HG03196 (cell line): ENCODE results near the gene IL20RB.
"Not testable (repeated sequence)": the region's sequence is repeated elsewhere in the genome, so short reads cannot be mapped to it uniquely, and the experiment has no call there.

Experiments used
- ATAC-seq: cut with Tn5 transposase; IDR thresholded peaks from one replicate; pipeline ENCODE4 v1.9.1; 2021; ENCODE audit not compliant: unreplicated experiment

IL20RB gene

DNA sequence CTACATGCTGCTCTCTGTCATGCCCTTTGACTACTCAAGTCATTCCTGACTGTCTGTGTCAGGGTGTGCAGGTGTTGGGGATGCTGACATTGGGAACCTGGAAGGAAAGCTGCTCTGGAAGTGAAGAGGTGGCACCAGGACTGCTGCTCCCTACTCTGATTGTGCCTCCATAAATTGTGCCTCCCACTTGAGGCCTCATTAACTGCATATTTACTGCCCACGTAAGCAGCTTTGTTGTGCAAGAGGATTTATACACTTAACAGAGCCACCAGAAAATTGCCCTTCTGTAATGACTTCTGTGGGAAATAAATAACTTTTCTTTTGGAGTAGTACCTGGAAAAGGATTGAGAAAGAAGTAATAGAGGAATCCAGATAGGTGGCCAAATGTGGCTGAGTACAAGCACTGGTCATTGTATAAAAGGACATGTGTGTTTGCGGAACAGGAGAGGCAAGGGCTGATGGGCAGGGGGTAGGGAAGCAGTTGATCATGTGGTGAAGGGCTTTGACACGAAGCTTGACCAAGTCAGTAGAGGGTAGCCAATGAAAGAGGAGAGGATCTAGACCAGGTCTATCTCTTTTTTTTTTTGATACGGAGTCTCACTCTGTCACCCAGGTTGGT lies 24.8 kb downstream of the IL20RB start:
- ATAC-seq, result no peak

DNA sequence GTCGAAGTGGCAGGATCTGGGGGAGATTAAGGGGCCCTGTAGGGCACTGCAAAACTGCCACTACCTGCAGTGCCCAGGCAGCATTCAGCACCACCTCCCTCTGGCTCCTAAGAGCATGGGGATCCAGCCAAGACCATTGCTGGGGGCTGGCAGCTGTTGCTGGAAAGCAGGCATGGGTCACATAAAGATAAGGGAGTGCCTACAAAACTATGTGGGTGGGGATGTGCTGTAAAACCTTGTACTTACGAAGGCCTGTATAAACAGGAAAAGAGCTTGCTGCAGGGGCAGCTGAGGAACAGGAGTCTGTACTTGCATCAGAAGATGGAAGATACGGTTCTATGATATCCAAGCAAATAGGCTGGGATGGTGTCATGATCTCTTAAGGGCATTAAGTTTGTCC lies 27.1 kb downstream of the IL20RB start:
- no peak for ATAC-seq

DNA sequence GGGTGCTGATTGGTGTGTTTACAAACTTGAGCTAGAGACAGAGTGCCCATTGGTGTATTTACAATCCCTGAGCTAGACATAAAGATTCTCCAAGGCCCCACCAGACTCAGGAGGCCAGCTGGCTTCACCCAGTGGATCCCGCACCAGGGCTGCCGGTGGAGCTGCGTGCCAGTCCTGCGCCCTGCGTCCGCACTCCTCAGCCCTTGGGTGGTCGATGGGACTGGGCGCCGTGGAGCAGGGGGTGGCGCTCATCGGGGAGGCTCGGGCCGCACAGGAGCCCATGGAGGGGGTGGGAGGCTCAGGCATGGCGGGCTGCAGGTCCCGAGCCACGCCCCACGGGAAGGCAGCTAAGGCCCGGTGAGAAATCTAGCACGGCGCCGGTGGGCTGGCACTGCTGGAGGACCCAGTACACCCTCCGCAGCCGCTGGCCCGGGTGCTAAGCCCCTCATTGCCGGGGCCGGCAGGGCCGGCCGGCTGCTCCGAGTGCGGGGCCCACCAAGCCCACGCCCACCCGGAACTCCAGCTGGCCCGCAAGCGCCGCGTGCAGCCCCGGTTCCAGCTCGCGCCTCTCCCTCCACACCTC lies 29.7 kb downstream of the IL20RB start:
- ATAC-seq, result not testable (repeated sequence)

DNA sequence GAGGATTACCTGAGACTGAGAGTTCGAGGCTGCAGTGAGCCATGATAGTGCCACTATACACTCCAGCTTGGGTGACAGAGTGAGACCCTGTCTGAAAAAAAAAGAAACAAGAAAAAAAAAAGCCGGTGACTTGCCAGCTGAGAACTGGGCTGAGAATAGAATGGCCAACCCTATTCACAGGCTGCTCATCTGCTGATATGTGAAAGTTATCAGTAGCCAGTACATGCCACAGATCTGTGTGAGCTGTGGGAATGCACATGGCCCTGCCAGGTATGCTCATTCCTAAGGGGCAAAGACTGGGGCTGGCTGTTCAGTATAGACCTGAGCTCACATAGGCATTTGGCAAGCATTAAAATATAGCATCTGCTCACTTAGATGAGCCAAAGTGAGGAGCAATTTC lies 30.9 kb downstream of the IL20RB start:
- no peak for ATAC-seq

DNA sequence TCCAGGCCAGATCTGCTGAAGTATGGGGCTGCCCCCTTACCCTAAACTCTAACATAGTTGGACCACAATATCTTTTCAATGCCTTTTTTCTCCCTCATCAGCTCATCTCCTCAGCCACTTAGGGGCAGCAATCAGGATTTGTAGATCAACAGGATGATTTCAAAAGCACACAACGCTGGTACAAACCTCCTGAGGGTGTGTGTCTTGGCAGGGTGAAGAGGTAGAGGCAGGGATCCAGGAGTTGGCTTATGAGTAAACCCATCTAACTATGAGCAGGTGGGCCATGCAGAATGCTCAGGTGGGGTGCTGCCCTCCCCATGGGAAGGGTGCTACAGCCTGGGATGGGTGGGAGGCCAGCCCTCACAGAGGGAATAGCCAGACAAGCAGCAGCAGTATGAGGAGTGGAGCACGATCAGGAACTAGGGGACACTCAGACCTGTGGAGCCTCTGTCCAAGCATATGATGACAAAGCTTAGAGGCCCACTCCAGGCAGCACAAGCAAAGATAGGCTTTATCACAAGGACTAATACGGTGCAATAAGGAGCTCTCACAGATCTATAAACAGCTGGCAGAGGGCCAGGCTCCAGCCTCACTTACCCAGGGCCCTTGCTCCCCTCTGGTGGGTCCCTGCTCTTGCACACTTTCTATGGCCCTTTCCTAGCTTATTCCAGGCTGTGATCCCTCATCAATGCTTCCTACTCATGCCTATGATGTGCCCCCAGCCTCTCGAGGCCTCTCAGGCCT lies 32.2 kb downstream of the IL20RB start:
- ATAC-seq, result no peak

DNA sequence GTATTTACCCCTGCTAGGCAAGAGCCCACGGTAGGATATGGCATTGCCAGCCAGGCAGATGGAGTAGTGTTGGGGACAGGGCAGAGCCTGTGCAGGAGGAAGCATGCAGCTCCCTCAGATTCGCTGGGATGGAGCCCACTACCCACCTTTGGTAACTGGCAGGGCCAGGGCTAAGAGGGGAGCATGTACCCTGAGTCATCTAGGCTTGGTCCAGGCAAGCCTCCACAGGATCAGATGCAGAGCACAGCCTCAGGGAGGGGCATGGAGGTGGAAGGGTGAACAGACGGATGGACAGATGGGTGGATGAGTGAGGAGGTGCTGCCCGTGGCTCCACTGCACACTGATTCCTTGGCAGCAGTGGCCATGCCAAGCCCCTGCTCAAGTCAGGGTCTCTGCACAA lies 33.0 kb downstream of the IL20RB start:
- no peak for ATAC-seq

DNA sequence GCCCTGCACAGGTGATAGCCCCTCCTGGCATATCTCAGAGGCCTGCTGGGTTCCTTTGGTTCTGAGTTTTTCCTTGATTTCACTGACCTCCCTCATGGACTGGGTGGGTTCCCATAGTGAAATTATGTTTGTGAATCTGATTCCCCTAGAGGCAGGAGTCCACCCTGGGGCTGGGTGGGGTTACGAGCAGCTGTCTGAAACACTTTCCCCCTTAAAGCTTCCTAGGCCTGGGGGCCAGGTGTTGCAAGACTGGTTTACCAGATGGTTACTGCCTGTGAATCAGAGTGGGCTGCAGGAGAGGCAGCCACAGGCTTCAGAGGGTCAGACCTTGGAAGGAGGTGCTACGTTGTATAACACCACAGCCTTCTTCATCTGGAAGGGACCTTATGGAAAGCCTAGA lies 34.3 kb downstream of the IL20RB start:
- ATAC-seq, result no peak

DNA sequence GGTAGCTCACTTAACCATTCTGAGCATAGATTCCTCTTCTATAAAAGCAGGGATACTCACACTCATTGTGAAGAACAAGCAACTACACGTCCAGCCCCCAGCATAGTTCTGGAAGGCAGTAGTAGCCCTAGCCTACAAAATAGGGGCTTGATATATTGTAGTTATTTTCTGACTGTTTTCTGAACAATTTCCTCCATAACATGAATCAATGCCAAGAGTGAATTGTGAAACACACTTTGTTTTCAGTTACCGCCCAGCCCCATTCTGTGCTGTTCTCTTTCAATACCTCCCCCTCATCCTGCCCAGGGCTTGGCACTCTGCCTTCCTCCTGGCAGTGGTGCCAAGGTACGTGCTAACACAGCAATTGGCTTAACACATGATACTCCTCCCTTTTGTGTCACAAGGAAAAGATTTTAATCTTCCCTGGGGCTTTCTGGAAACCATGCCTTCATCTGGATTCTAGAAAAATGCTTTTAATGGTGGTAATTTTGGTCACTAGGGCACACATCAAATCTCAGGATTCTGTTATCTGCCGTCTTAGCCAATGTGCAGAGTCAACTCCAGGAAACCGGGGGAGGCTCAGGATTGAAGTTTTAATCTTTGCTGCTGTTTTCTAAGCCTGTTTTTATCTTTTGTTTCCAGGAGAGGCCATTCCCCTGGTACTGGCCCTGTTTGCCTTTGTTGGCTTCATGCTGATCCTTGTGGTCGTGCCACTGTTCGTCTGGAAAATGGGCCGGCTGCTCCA lies 37.2 kb downstream of the IL20RB start:
- ATAC-seq, result no peak

DNA sequence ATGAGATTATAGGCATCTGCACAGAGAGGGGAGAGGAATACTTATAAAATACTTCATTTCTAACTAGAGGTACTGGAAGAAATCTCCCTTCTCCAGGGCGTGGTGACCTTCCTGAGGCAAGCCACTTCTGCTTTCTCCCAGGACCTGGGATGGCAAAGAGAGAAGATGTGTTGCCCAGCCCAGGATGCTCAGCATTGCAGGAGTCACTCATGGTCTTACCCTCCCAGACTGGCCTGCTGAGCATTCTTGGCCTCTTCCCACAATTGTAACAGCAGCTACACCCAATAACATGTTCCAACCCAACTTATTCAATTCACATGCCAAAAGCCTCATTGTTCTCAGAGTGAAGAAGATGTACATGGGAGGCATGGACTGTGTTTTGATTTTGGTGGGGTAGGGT lies 37.9 kb downstream of the IL20RB start:
- no peak for ATAC-seq

DNA sequence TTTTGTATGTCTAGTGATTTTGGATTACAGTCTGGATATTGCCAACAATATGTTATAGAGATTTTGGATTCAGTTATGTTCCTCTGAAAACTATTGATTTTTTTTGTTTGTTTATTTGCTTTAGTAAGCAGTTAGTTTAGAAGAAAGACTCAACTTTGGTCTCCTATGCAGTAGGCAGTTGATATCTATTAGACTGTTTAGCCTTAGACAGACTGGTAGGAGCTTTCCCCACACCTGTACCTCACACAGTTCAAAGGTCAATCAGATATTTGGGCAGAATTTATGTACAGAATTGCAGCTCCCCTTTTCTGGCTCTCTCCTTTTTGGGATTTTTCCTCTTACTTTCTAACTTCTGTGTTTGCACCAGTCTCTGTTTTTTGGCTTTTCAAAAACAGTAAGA lies 42.3 kb downstream of the IL20RB start:
- ATAC-seq, result no peak

DNA sequence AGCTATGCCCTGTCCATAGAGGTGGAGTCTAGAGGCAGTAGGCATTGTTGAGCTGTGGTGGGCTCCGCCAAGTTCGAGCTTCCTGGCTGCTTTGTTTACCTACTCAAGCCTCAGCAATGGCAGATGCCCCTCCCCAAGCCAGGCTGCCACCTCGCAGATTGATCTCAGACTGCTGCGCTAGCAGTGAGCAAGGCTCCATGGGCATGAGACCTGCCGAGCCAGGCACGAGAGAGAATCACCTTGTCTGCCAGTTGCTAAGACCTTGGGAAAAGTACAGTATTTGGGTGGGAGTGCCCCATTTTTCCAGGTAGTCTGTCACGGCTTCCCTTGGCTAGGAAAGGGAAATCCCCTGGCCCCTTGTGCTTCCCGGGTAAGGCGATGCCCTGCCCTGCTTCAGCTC lies 49.6 kb downstream of the IL20RB start:
- ATAC-seq, result not testable (repeated sequence)

DNA sequence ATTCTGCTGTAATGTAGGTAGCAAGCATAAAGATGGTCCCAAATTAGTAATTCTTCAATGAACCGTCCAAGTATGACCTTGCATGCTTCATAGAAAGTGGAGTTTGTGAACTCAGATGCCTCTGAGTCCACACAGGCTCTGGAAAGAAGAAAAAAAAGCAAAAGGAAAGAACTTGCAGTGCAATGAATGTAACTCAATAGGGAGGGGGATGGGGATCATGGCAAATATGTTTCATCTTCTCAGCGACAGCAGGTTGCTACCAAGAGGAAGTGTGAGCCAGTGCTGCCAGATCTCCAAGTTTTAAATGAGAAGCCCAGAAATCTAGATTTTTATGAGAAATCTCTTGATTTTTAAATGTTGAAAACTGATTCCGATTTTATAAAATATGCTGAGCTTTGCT lies 50.3 kb downstream of the IL20RB start:
- ATAC-seq, result no peak

DNA sequence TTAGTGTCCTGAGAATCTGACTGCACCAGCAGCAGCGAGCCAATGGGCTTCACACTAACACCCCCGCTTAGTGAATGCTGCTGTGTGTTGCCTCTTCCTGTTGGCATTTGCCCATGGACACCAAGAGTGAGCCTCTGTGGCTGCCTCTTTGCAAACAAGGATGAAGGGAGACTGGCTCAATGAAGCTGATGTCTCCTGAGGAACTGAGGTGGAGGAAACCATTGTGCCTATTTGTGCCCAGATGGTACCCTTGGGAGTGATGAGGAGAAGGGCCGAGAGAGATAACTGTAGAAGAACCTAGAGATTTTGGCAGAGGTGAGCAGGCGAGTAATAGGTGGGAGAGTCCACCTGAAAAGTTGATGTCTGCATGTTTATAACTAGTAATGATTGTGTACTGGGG lies 51.2 kb downstream of the IL20RB start:
- no peak for ATAC-seq

DNA sequence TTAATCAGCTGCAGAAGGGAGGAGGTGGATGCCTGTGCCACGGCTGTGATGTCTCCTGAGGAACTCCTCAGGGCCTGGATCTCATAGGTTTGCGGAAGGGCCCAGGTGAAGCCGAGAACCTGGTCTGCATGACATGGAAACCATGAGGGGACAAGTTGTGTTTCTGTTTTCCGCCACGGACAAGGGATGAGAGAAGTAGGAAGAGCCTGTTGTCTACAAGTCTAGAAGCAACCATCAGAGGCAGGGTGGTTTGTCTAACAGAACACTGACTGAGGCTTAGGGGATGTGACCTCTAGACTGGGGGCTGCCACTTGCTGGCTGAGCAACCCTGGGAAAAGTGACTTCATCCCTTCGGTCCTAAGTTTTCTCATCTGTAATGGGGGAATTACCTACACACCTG lies 52.4 kb downstream of the IL20RB start:
- ATAC-seq, result no peak

DNA sequence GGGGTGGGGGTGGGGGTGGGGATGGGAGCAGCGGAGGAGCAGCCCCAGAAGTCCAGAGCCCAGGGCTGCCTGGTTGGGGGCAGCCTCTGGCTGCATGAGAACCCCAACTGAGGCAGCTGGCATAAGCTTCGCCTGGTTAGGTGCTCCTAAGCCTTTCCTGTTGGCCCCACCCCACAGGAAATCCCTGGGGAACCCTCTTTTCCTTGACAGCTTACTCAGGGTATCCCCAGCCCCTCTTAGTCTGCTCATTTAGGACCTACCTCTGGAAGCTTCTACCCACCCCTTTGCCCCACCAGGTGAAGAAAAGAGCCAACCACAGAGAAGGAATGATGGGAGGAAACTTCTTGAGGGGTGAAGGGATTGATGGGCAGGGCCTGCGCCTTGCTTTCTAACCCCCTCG lies 53.4 kb downstream of the IL20RB start:
- ATAC-seq, result no peak

DNA sequence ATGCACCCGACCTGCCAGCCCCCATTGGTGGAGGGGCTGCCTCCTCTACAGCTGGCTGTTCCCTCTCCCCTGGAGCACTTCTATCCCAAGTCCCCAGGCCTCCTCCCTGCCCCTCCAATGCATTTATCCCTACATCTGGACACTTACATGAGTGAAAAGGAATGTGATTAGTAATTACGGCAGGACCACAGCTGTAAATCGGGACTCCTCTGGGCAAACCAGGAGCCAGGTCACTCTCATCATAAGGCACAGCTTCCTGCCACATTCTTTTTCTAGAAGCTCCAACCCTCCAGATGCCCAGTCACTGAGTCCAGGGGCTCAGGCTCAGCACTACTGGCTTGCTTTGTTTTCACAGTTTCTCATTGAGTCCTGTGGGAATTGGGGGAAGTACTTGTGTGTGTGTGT lies 54.3 kb downstream of the IL20RB start:
- ATAC-seq, result no peak

DNA sequence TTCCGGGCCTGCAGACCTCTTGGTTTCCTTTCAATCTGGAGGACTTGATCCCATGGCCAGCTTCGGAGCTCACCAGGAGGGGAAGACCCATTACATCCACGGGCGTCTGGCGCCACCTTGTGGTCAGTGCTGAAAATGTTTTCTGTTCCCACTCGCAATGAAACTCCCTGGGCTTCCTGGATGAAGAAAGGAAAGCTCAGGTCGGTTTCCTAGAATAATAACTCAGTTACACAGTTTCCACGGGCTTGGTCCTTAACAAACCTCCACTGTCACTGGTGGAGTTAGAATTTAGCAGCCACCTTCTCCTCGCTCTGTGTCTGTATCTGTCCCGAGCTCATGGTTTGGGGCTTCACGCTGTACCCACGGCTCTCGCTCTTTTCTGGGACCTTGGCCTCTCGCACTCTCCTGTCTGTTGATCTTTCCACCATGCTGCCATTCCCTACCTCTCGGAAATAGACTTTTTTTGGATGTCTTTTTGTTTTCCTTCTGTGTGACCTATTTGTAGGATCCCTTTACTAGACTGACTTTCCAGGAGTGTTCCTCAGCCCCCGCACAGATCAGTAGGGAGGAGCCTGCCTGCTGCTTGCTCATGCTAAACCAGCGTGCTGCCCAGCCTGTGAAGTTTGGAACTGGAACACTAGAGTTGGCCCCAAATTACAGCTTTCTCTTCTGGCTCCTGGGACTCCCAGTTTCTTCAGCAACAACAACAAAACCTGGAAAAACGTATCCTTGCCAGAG lies 56.3 kb downstream of the IL20RB start:
- ATAC-seq, result peak; percentile 74

DNA sequence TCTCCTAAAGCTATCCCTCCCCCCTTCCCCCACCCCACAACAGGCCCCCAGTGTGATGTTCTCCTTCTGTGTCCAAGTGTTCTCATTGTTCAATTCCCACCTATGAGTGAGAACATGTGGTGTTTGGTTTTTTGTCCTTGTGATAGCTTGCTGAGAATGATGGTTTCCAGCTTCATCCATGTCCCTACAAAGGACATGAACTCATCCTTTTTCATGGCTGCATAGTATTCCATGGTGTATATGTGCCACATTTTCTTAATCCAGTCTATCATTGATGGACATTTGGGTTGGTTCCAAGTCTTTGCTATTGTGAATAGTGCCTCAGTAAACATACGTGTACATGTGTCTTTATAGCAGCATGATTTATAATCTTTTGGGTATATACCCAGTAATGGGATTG lies 59.5 kb downstream of the IL20RB start:
- ATAC-seq, result not testable (repeated sequence)

DNA sequence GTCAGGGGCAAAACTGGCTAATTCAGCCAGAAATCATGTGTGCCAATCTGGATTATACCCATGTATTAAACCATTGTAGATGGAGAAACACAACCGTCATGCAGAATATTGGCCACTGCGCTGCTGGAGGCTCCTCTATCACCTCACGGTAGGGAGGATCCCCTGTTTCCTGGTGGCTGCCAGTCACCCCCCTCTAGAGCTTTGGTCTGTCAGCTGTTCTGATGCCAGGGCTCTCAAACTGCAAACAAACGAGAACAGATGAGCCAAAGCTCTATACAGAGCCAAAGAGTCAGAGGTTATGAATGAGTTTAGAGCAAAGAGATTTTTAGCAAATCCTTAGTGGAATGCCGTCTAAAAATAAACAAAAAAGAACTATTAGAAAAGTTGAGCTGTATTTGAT lies 62.5 kb downstream of the IL20RB start:
- no peak for ATAC-seq

DNA sequence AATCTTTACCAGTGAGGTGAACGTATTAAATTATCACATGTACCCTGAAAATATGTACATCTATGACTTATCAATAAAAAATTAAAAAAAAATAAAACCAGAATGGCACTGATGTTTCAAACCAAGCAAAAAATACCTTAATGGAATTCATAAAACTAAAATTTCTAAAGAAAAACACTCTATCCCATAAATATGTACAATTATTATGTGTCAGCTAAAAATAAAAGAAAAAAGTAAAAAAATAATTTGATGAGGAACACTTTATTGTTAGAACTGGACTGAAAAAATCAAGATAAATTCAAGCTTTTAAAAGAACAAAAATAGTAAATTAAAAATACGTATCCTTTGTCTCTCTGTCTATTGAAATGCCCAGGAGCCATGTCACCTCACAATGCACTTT lies 63.1 kb downstream of the IL20RB start:
- ATAC-seq, result no peak

DNA sequence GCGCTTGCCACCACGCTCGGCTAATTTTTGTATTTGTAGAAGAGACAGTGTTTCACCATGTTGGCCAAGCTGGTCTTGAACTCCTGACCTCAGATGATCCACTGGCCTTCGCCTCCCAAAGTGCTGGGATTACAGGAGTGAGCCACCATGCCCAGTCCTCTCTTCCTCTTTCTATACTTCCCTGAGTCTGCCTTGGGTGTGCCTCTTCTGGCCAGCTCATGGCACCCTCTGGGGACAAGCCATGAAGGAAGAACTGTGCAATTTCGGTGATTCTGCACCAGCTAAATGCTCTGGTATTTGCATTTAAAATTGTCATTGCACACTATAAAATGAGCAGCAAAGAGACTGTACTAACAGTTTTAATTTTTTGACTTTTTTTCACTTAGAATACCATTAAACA lies 66.6 kb downstream of the IL20RB start:
- no peak for ATAC-seq
